Kidney epithelial cell (primary cell): ENCODE data around the gene PLA2G15. TPM values are rescaled to one million over a fixed set of nuclear protein-coding genes. Genes with fewer than 3 reads are reported as not detected.

Experiments used
- DNase-seq: peaks from one replicate; pipeline ENCODE4 v3.0.0-alpha.2; 2010; ENCODE audit warnings: low read depth
- H3K27me3 ChIP-seq: 2 replicates; pipeline ENCODE4 v1.6.0; 2011; ENCODE audit warnings: low read length; ENCODE audit not compliant: control insufficient read depth, insufficient read depth
- H3K36me3 ChIP-seq: 2 replicates; pipeline ENCODE4 v1.5.1; 2011; ENCODE audit warnings: low read length; ENCODE audit not compliant: control insufficient read depth, insufficient read depth
- H3K4me3 ChIP-seq: 2 replicates; pipeline ENCODE4 v1.5.1; 2011; ENCODE audit warnings: low read depth, mild to moderate bottlenecking, control low read depth, low read length
- total RNA-seq: library from RNA; depleted of rRNA; stranded (reverse); fragments of >200 nt; gene quantifications from 2 replicates; pipeline ENCODE4 v1.2.3, GENCODE V29; 2015
- TF ChIP-seq, protein P1 (sequence below): IDR thresholded peaks from 2 replicates; pipeline ENCODE4 v1.5.1; 2011; ENCODE audit warnings: mild to moderate bottlenecking, moderate library complexity, low read length, control low read depth, inconsistent platforms; ENCODE audit not compliant: insufficient read depth, poor library complexity, severe bottlenecking

Gene PLA2G15
- total RNA-seq, 1 donor from 2014 or later: 27.2 TPM

DNA sequence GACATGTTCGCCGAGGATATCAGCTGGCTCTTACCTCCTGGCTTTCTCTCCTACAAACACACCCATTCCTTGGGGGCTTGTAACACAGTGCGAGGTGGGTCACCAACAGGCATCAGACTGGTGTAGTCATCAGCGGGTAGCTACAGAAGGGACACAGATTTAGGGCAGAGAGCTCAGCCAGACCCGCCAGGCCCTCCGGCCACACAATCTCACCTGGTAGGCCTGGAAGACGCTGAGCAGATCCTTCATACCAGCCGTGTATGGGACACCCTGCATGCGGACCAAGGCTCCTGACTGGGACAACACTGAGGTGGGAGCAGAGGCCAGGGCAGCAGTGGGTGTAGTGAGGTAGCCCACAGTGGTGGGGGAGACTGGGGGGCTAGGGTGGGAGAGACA, 15.0 kb upstream of the PLA2G15 start:
- TF ChIP-seq, protein P1, sequence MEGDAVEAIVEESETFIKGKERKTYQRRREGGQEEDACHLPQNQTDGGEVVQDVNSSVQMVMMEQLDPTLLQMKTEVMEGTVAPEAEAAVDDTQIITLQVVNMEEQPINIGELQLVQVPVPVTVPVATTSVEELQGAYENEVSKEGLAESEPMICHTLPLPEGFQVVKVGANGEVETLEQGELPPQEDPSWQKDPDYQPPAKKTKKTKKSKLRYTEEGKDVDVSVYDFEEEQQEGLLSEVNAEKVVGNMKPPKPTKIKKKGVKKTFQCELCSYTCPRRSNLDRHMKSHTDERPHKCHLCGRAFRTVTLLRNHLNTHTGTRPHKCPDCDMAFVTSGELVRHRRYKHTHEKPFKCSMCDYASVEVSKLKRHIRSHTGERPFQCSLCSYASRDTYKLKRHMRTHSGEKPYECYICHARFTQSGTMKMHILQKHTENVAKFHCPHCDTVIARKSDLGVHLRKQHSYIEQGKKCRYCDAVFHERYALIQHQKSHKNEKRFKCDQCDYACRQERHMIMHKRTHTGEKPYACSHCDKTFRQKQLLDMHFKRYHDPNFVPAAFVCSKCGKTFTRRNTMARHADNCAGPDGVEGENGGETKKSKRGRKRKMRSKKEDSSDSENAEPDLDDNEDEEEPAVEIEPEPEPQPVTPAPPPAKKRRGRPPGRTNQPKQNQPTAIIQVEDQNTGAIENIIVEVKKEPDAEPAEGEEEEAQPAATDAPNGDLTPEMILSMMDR: no peak
- Histone ChIP-seq H3K27me3 (no peaks in the 10 kb centered on the region), H3K4me3 (no peak overlapping the region), H3K36me3 (peaks cover 4% of the 10 kb centered on the region)
- no peak for DNase-seq

DNA sequence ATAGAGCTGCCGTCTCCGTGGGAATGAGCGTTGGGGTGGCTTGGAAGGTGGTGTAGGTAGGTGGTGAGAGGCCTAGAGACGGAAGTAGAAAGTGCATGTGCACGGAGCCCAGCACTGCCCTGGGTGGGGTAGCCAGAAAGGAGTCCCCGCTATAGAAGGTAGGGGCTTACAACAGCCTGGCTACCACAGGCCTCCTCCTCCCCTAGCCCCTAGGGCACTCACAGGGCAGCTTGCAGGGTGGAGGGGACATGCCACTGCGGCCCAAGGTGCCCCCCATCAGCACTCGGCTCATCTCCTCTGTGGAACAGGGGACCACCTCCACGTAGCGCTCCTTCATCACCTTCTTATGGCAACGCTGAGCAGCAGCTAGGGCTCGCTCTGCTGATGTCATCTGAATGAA, 14.2 kb upstream of the PLA2G15 start:
- no peak for DNase-seq
- Histone ChIP-seq H3K27me3 (no peaks in the 10 kb centered on the region), H3K4me3 (no peak overlapping the region), H3K36me3 (peaks cover 4% of the 10 kb centered on the region)
- TF ChIP-seq, protein P1: no peak

DNA sequence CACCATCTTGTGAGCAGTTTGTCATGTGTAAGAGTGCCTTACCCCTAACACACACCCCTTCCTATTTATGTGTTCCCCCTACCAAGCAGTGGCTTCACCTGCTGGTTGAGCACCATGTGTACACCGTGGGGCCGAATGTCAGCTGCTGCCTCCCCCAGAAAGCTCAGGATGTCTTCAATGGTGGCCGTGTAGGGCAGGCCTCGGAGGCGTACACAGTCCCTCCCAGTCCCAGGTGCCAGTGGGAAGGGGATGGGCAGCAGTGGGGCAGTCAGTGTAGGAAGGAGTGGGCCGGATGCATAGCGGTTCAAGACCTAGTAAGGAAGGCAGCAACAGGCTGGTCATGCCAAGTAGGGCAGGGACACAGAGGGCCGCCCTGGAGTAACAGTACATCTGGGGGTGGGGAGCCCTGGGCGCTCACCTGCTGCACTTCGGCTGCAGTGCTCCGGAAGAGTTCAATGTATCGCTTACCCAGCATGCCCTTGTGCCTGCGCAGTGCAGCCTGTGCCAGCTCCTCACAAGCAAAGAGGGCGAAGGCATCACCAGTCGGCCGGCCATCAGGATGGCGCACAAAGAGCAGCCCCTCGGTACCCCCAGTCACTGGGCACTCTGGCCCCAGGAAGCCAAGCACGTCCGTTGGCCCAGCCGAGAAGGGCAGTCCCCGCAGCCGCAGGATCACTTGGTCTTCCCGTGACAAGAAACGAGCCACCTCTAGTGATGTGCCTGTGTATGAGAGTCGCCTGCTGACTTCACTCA, 13.6 kb upstream of the PLA2G15 start:
- TF ChIP-seq, protein P1: no peak
- Histone ChIP-seq H3K4me3 (no peak overlapping the region), H3K27me3 (no peaks in the 10 kb centered on the region), H3K36me3 (peaks cover 4% of the 10 kb centered on the region)
- DNase-seq: no peak

DNA sequence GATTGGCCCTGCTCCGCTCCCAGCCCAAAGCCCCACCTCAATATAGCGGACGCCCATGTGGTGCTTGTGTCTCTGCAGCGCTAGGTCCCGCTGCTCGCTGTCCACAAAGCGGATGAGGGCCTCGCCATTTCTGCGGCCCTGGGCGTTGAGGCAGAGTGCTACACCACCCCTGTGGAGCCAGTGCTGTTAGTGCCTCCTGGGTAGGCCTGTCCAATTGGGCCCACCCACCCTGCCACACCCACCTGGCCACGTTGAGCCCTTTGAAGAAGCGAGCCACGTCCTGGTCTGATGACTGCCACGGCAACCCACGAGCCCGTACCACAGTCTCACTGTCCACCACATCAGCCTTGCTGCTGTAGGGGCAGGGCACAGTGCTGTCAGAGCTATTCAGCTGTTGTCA, 12.8 kb upstream of the PLA2G15 start:
- Histone ChIP-seq H3K36me3 (peaks cover 4% of the 10 kb centered on the region), H3K27me3 (no peaks in the 10 kb centered on the region), H3K4me3 (no peak overlapping the region)
- no peak for DNase-seq
- TF ChIP-seq, protein P1: no peak

DNA sequence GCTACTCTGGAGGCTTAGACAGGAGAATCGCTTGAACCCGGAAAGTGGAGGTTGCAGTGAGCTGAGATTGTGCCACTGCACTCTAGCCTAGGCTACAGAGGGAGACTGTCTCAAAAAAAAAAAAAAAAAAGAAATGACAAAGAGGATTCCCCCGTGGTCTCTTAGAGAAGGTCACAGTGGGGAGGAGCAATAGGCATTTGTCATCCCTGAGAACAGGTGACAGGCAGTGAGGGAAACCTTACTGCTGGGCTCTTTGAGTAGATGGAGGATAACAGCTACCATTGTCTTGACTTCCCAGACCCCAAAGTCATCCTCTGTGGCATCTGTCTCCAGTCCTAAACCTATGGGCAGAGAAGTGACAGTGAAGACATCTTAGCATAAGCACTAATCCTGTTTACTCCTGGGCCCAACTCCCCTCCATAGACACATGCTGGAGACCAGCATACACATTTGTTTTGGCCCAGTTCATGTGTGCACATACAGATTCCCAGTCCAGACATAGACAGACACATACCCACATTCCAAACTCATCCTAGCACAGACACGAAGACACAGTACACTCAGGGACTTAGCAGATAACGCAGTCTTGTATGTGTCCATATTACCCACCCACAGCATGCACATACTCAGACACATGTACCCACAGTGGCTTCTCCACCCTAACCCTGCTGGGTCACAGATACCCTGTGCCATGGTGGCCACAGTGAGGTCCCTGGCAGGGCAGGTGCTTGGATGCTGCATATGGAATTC, 11.9 kb upstream of the PLA2G15 start:
- H3K36me3 ChIP-seq: peaks cover 4% of the 10 kb centered on the region
- no peak overlapping the region for H3K4me3 ChIP-seq
- TF ChIP-seq, protein P1: no peak
- no peak for DNase-seq
- no peaks in the 10 kb centered on the region for H3K27me3 ChIP-seq
